Neural progenitor cell (in vitro differentiated cells): ENCODE data around the gene PDE6D. TPM values are rescaled to one million over a fixed set of nuclear protein-coding genes. Genes with fewer than 3 reads are reported as not detected.
"Not testable (repeated sequence)": the region's sequence is repeated elsewhere in the genome, so short reads cannot be mapped to it uniquely, and the experiment has no call there.

Source experiments
- DNase-seq: peaks from one replicate; pipeline ENCODE4 v3.0.0-alpha.2; 2016; ENCODE audit warnings: low spot score
- H2AFZ ChIP-seq: fragments of 200-600 bp; sonication (generic); replicated peaks from 2 replicates; pipeline ENCODE4 v1.6.1; 2016; ENCODE audit warnings: antibody characterized with exemption
- H3F3A ChIP-seq: fragments of 200-600 bp; sonication (generic); 2 replicates; pipeline ENCODE4 v1.6.1; 2016; ENCODE audit warnings: antibody characterized with exemption, low read depth
- H3K27ac ChIP-seq: fragments of 200-600 bp; sonication (generic); 2 replicates; pipeline ENCODE4 v1.5.1; 2016; ENCODE audit warnings: mild to moderate bottlenecking
- H3K27me3 ChIP-seq: fragments of 200-600 bp; sonication (generic); 2 replicates; pipeline ENCODE4 v1.6.1; 2016; ENCODE audit warnings: mild to moderate bottlenecking, moderate library complexity
- H3K36me3 ChIP-seq: fragments of 200-600 bp; sonication (generic); 2 replicates; pipeline ENCODE4 v1.5.1; 2016
- H3K4me1 ChIP-seq: fragments of 200-600 bp; sonication (generic); 2 replicates; pipeline ENCODE4 v1.6.1; 2016; ENCODE audit warnings: mixed run types
- H3K4me2 ChIP-seq: fragments of 200-600 bp; sonication (generic); 2 replicates; pipeline ENCODE4 v1.6.1; 2016
- H3K4me3 ChIP-seq: fragments of 200-600 bp; sonication (generic); 2 replicates; pipeline ENCODE4 v1.5.1; 2016
- H3K79me2 ChIP-seq: fragments of 200-600 bp; sonication (generic); 2 replicates; pipeline ENCODE4 v1.6.1; 2016; ENCODE audit warnings: low read depth
- H3K9ac ChIP-seq: fragments of 200-600 bp; sonication (generic); 2 replicates; pipeline ENCODE4 v1.6.1; 2016
- H3K9me3 ChIP-seq: fragments of 200-600 bp; sonication (generic); 2 replicates; pipeline ENCODE4 v1.5.1; 2016; ENCODE audit warnings: low read depth
- H4K20me1 ChIP-seq: fragments of 200-600 bp; sonication (generic); 2 replicates; pipeline ENCODE4 v1.6.1; 2016; ENCODE audit warnings: low read depth
- H3K27ac Mint-ChIP-seq: 3 replicates; pipeline ENCODE4 v1.8.0; 2021; ENCODE audit warnings: mixed read lengths
- H3K27me3 Mint-ChIP-seq: 2 replicates; pipeline ENCODE4 v1.8.0; 2022; ENCODE audit warnings: low read depth, mild to moderate bottlenecking, inconsistent platforms, moderate library complexity, mixed read lengths; ENCODE audit not compliant: insufficient read depth
- H3K36me3 Mint-ChIP-seq: 3 replicates; pipeline ENCODE4 v1.8.0; 2021; ENCODE audit warnings: mixed read lengths
- H3K4me1 Mint-ChIP-seq: 3 replicates; pipeline ENCODE4 v1.8.0; 2021; ENCODE audit warnings: mixed read lengths
- H3K4me3 Mint-ChIP-seq: 3 replicates; pipeline ENCODE4 v1.8.0; 2021; ENCODE audit warnings: mild to moderate bottlenecking, moderate library complexity, mixed read lengths
- H3K9me3 Mint-ChIP-seq: 3 replicates; pipeline ENCODE4 v1.8.0; 2020; ENCODE audit warnings: mixed read lengths
- CTCF ChIP-seq: fragments of 200-600 bp; sonication (generic); IDR thresholded peaks from 2 replicates; pipeline ENCODE4 v1.5.1; 2017; ENCODE audit warnings: antibody characterized with exemption, mild to moderate bottlenecking
- EZH2 ChIP-seq: fragments of 200-600 bp; sonication (generic); IDR thresholded peaks from 2 replicates; pipeline ENCODE4 v1.6.1; 2017; ENCODE audit warnings: antibody characterized with exemption, mild to moderate bottlenecking, moderate library complexity
- EZH2phosphoT487 ChIP-seq: fragments of 200-600 bp; sonication (generic); IDR thresholded peaks from 2 replicates; pipeline ENCODE4 v1.6.1; 2017; ENCODE audit warnings: antibody characterized with exemption
- total RNA-seq: library from RNA; depleted of rRNA; stranded (reverse); fragments of >200 nt; gene quantifications from 2 replicates; pipeline ENCODE4 v1.2.3, GENCODE V29; 2015; ENCODE audit warnings: low replicate concordance

The PDE6D gene
- total RNA-seq, 1 donor from 2014 or later: 52.6 TPM

GRCh38 chr2:231751042-231751815 is 29.9 kb downstream of the PDE6D start:
- Histone ChIP-seq H3K4me3 (no peak overlapping the region), H3K27me3 (no peaks in the 10 kb centered on the region), H3K9ac (no peak overlapping the region), H3K79me2 (no peaks in the 10 kb centered on the region), H3K9me3 (no peaks in the 10 kb centered on the region), H3K36me3 (no peaks in the 10 kb centered on the region), H3K27ac (no peak overlapping the region), H3F3A (peaks cover 16% of the 10 kb centered on the region), H2AFZ (no peak overlapping the region), H3K4me2 (no peak overlapping the region), H4K20me1 (no peaks in the 10 kb centered on the region), H3K4me1 (peaks cover 5% of the 10 kb centered on the region)
- H3K36me3 Mint-ChIP-seq: peaks cover 5% of the 10 kb centered on the region
- peaks cover 22% of the 10 kb centered on the region for H3K4me1 Mint-ChIP-seq
- H3K9me3 Mint-ChIP-seq: peaks cover 7% of the 10 kb centered on the region
- H3K4me3 Mint-ChIP-seq: no peak overlapping the region
- no peak overlapping the region for H3K27ac Mint-ChIP-seq
- H3K27me3 Mint-ChIP-seq: no peaks in the 10 kb centered on the region
- TF ChIP-seq EZH2 (no peak), EZH2phosphoT487 (no peak), CTCF (no peak)
- DNase-seq: no peak

GRCh38 chr2:231749016-231749415 is 32.1 kb downstream of the PDE6D start:
- H3K27me3 ChIP-seq, H3K4me3 ChIP-seq, H2AFZ ChIP-seq, H3K9ac ChIP-seq, H3K36me3 ChIP-seq, H3K9me3 Mint-ChIP-seq, H3K4me2 ChIP-seq, H3K27ac Mint-ChIP-seq, H3K4me3 Mint-ChIP-seq, H3K27me3 Mint-ChIP-seq, H3K36me3 Mint-ChIP-seq, H4K20me1 ChIP-seq, H3K79me2 ChIP-seq, H3K9me3 ChIP-seq, H3K27ac ChIP-seq, DNase-seq: not testable (repeated sequence)
- H3F3A ChIP-seq: peaks cover 38% of the 10 kb centered on the region
- peaks cover 29% of the 10 kb centered on the region for H3K4me1 Mint-ChIP-seq
- peaks cover 28% of the 10 kb centered on the region for H3K4me1 ChIP-seq

- not testable (repeated sequence) for H3K9ac ChIP-seq, H3K27ac ChIP-seq, H3K9me3 Mint-ChIP-seq, H3K4me3 ChIP-seq, H3K4me3 Mint-ChIP-seq, H2AFZ ChIP-seq, DNase-seq, H3K27me3 ChIP-seq, H3K36me3 Mint-ChIP-seq, H3K27ac Mint-ChIP-seq, H3K36me3 ChIP-seq, H3K27me3 Mint-ChIP-seq, H3K79me2 ChIP-seq, H3K9me3 ChIP-seq, H4K20me1 ChIP-seq, H3K4me2 ChIP-seq
- peaks cover 34% of the 10 kb centered on the region for H3K4me1 ChIP-seq
- H3F3A ChIP-seq: peaks cover 45% of the 10 kb centered on the region
- peaks cover 36% of the 10 kb centered on the region for H3K4me1 Mint-ChIP-seq
These were observed 32.8 kb downstream of the PDE6D start for GRCh38 chr2:231748153-231748896.

DNA sequence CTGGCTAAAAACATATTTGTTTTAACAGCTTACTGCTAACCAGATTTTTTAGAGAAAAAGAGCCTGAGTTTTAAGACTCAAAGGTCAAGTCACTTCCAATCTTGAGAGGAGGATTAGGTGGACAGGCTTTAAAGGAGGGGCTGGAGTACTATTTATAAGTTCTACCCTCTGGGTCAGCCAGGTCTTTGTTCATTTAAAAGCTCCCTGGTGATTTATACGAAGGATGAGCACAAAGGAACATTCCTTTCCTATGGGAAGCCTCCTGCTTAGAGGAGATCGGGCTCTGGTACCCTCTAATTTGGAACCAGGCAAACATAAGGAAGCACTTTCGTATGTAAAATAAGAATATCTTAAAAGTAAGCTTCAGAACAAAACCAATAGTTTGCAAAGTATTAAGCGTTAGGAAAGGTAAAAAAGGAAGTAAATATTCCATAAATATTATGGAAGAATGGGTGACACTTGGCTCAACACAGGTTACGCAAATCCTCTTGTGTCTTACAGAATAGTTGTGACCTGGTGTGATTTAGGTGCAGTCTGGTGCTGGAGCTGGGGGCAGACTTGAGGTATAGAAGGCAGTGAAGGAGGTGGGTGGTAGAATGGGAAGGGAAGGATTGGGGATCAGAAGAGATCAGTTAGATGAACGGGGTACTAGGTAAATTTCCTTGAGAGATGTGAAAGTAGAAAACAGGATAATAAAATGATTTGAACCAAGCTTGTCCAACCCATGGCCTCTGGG is 35.6 kb downstream of the PDE6D start:
- Histone ChIP-seq H3K4me3 (peak overlapping the region; percentile 32), H3K79me2 (no peaks in the 10 kb centered on the region), H3K9ac (no peak overlapping the region), H3K4me2 (peak overlapping the region; percentile 77), H4K20me1 (peaks cover 3% of the 10 kb centered on the region), H3K9me3 (no peaks in the 10 kb centered on the region), H3K27me3 (no peaks in the 10 kb centered on the region), H3K4me1 (peaks cover 43% of the 10 kb centered on the region), H3K36me3 (no peaks in the 10 kb centered on the region), H3F3A (peaks cover 46% of the 10 kb centered on the region), H2AFZ (no peak overlapping the region), H3K27ac (peak overlapping the region; percentile 80)
- Mint-ChIP-seq H3K36me3 (peaks cover 5% of the 10 kb centered on the region), H3K4me3 (peak overlapping the region; percentile 17), H3K27ac (peak overlapping the region; percentile 21), H3K27me3 (no peaks in the 10 kb centered on the region), H3K9me3 (peaks cover 4% of the 10 kb centered on the region), H3K4me1 (peaks cover 48% of the 10 kb centered on the region)
- peak; percentile 81 for DNase-seq
- TF ChIP-seq CTCF: no peak
- no peak for TF ChIP-seq EZH2phosphoT487
- no peak for TF ChIP-seq EZH2
